HT1080 (cell line): ENCODE results near the gene TSPAN9. TPM values are rescaled to one million over a fixed set of nuclear protein-coding genes. Genes with fewer than 3 reads are reported as not detected.

Experiments used
- DNase-seq: peaks from one replicate; pipeline ENCODE4 v3.0.0-alpha.2; 2015; ENCODE audit warnings: low read depth
- total RNA-seq: library from RNA; depleted of rRNA; stranded (reverse); fragments of >200 nt; shearing (Covaris generic); gene quantifications from 2 replicates; pipeline ENCODE4 v1.2.3, GENCODE V29; 2014

The TSPAN9 gene
- total RNA-seq, 1 experiment from 2014 or later, result 18.5 TPM

DNA sequence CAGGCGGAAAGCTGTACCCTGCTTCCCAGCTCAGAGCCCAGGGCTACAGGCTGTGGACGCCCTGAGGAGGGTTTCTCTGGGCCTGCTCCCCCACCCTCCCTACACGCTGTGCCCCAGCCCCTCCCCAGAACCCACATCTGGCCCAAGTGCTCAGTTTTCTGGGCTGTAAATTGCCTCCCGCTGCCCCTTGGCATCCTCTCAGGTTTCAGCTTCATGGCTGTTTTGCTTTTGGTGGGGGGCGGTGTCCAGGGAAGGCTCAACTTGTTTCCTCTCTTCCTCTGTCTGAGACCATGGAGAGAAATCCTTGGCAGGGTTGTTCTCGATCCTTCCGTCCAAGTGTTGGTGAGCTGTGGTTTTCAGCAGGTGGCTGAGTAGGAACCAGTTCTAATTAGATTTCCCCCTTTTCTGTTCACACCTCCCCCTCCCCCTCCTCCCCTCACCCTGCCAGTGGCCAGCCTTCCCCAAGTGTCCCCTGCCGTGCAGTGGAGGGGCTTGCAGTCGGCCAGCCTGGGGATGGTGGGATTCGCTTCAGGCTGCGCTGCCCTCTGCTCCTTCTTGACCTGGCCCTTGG lies 61.8 kb downstream of the TSPAN9 start:
- no peak for DNase-seq

DNA sequence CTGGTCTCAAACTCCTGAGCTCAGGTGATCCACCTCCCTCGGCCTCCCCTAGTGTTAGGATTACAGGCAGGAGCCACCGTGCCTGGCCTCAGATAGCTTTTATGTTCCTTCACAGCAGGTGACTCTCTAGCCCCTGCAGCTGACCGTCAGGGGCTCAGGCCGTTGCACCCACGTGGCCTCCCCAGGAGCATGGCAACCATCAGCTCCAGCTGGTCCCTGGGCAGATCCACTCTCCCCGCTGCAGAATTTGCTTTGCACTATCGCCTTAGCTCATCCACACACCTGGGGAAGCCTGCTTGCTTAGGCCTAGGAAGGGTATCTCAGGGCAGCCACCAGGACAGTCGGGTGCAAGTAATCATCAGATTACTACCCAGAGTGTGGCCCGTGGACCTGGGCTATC lies 62.6 kb downstream of the TSPAN9 start:
- no peak for DNase-seq

DNA sequence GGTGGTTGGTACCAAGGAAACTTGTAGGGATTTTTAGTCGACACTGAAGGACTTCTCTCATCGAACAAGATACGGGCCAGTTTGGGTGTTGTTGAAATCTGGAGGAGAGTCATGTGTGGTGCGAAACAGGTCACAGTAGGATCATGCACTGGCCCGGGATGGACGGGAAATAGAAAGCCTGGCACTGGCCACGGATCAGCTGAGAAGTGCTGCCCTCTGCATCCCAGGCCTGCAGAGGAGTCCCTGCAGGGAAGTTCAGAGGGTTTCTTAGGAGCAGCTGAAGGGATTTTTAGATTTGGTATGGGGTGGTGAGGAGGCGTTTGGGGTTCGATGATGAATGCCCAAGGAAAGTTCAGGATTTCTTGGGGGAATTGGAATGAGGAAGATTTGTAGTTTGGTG lies 63.1 kb downstream of the TSPAN9 start:
- no peak for DNase-seq

DNA sequence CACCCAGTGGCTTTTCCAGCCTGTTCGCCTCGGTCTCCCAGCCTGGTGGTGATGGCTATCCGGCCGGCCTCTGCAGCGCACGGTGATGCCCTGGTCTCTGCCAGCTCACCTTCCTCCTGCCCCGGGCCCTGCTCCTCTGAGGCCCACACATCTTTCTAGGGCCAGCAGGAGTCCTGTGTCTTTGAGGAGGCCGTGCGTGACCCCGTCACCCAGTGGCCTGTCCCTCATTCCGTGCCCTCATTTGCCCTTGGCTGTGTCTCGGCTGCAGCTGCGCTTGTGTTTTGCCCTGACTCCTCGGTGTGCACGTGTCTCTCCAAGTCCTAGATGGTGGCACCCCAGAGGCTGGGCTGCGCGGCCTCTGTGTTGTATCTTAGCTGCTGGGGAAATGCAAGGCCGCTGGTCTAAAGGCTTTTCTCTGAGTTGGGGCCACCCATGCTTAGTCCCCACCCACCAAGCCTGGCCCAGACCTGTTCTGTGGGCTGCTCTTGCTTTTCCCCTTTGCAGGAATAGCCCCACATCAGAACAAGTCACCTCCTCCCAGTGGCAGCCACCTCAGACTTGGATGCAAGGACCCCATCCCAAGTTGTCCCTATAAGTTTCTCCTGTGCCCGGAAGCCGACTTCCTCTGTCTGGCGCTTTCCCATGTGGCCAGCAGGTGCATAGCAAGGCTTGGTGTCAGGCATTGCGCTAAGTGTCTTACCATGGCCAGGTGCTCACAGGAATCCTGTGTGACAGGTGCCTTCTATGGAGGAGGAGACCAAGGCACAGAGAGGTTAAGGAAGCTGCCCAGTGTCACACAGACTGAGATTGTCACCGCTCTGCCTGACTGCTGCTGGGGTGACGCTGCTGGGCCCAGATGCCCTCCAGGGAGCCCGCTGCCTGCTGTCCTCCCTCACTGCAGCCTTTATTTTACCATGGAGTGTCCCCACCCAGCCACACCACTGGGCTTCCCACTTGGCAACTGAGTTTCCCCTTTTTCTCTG lies 64.5 kb downstream of the TSPAN9 start:
- DNase-seq, result no peak

DNA sequence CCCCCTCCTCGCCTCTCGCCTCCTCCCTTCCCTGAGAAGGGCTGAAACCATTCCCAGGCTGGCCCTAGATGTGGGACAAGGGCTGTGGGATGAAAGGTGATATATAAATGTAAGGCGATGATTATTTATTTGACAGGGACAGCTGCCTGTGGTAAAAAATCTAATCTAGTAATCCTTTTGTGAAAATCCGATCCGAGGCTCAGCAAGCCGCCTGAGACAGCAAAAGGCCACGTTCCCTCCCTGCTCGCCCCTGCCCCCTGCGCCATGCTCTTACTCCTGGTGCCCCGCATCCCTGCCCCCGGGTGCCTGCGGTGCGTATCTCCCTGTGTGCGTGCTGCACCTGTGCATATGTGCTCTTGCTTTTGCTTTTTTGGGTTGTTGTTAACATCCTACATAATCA lies 65.2 kb downstream of the TSPAN9 start:
- DNase-seq, result no peak

DNA sequence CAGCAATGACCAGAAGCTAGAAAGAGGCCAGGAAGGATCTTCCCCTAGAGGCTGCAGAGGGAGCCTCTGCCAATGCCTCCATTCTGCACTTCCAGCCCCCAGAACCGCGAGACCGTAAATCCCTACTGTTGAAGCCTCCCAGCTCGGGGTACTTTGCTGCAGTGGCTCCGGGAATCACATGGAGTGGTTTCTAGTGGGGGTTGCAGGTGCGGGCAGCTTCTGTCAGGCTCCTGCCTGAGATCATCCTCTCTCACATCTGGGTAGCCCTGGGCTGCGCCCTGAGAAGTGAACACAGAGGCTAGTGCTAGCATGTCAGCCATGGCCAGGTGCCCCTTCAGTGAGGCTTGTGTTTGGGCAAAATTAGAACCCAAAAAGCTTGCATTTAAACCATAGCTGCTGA lies 67.3 kb downstream of the TSPAN9 start:
- no peak for DNase-seq

DNA sequence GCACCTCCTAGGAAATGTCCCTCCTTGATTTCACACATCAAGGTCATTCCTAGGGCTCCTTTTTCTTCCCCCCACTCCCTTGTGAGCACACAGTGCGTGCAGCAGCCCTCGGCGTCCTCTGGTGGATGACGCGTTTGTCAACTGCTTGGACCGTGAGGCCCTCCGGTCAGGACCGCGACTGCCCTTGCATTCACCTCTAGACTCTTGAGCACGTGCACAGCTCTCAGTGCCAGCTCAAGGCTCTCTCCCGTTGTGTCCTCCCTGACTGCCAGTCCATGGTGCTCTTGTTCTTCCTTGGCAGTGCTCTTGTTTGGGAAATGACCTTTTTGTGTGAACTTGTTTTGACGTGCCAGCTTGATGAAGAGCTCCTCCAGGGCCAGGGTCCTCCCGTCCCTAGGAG lies 67.9 kb downstream of the TSPAN9 start:
- no peak for DNase-seq

DNA sequence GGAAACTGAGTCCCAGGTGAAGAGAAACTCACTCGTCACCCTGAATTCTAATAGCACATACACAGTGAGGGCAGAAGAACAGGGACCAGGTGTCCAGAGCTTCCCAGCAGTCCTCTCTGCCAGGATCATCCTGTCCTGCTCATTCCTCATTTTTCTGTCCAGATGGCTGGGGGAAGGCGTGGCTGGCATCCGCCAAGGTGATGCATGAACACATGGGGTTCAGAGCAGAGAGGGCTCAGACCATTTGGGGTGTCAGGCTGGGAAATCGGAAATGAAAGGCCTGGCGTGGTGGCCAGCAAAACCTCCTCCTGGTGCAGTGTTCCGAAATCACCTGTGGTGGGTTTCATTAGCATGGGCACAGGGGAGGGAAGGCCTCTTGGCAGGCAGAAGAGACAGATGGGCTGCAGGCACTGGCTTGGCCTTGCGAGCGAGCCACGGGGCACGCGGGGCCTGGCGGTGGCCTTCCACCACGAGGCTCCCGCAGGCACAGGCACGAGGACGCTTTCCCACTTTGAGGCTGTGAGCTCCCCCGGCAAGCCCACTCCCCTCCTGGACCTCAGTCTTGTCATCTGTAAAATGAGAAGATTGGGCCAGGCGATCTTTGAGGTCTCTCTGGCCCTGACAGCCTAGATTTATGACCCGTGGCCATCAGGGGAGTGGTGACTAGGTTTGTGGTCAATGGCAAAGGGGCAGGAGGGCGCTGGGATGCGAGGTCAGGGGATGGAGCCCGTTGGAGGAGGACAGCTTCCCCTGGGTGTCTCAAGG lies 68.5 kb downstream of the TSPAN9 start:
- no peak for DNase-seq

DNA sequence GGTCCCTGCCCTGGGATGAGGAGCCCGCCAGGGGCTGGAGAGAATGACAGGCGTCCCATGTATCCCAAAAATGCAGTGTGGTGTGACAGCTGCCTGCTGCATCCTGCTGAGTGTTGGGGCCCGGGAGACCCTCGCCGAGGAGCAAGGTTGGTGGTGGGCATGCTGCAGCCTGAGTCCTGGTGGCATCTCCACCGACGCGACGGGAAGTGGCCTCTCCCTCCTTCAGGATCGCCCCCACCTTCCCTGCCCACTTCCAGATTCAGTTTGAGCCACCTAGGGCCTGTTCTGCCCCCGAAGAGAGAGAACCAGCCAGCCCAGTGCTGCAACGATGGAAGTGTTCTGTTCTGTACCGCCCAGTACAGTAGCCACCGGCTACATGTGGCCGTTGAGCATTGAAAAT lies 70.1 kb downstream of the TSPAN9 start:
- DNase-seq, result no peak

DNA sequence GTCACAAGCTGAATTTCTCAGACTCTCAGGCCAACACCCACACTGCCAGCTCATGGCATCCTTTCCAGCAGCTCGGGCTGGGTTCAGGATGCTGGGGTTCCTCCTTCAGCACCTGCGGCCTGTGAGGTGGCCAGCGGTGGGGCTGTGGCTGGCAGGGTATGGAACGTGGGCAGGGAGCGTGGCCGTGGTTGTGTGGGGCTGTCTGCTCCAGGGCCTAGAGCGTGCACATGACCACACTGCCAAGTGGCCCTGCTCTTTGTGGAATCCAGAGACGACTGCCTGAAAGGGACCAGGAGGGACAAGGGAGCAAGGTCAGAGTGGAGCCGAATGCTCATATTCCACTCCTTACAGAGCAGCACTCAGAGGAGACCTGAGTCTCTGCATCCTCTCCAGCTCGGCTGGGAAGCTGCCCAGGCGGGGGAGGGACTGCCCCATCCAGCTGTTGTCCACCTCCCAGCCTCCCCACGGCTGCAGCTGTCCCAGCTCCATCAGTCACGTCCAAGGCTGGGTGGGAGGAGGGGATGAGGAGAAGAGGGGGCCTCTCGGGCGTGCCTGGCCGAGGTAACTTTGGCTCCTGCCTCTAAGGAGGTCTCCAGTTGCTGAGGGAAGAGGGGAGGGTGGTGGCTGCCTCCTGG lies 71.3 kb downstream of the TSPAN9 start:
- DNase-seq, result no peak

DNA sequence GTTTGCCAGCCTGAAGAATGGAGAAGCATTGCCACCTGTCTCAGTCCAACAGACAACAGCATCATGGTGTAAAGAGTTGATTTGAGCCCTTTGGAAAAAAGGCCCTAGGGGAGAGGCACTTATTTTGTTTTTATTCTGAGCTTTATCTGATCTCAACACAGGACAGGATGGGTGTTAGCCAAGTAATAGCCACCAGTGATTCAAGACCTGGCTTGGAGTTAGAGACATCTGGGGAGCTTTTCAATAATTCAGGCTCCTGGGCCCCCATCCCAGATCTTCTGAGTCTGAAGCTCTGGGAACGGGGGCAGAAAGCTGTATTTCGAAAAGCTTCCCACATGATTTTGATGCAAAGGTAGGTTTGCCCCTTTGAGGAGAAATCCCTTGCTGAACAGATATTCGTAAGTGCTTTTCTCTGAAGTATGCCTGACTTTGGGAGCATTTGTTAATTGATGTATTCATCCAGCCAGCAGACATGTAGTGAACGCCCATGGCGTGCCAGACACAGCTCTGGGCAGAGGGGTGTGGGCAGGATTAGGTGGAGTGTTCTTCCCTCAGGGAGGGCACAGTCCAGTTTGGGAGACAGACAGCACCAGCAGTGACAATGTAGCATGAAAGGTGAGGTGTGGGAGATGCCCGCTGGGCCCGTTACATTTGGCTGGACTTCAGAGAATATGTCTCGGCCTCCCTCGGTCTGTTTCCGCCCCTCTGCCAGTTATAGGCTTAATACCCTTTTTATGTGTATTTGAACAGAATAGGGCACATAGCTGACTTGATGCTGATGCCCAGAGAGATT lies 72.5 kb downstream of the TSPAN9 start:
- DNase-seq, result no peak

DNA sequence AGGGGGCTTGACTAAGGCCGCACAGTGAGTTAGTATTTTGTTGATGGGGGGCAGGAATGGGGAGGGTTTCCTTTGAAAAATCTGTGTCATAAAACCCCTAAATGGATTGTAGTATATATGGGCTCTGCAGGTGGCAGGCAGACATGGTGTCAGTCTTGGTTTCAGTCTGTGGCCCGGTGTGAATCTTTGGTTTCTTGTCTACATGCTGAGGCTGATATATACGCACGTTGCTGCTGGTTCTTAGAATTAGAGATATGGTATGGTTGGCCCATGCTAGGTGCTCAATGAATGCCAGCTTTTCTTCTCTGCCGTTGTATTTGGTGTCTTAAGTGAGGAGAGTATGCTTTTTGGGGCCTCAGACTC lies 73.1 kb downstream of the TSPAN9 start:
- DNase-seq, result no peak

DNA sequence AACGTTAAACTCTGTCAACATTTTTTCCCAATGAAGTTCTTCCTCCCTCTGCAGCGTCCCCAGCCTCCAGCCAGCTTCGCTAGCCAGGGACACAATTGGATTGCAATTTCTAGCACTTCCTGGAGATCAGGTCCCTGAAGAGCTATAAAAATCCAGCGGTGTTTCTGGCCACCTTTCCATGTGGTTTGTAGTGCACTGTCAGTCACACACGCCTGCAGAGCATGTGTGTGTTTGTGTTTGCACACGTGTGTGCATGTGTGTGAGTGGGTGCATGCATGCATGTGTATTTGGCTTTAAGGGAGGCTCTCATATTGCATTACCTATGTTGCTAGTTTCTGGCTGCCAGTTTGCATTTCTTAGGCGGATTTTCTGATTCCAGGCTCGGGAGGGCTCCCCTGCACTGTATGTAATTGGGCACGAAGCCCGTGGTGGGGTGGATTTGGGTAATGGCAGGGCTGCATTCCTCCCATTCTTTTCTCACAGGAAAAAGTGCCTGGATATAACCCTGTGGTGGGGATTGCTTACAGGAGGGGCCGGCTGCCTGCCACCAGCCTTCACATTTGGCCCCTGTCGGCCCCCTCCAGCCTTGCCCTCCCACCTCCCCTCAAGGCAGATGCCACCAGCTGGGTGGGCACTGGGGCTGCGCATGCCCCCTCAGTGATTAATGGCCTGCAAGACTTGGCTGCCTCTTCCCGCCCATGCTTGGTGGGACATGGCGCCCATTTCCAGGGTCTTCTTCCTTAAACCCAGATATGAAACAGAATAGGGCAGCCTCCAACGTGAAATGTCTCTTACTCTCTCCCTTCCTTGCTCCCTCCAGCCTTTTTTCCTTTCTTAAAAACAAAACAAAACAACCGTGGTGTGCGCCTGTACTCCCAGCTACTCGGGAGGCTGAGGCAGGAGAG lies 74.0 kb downstream of the TSPAN9 start:
- no peak for DNase-seq

DNA sequence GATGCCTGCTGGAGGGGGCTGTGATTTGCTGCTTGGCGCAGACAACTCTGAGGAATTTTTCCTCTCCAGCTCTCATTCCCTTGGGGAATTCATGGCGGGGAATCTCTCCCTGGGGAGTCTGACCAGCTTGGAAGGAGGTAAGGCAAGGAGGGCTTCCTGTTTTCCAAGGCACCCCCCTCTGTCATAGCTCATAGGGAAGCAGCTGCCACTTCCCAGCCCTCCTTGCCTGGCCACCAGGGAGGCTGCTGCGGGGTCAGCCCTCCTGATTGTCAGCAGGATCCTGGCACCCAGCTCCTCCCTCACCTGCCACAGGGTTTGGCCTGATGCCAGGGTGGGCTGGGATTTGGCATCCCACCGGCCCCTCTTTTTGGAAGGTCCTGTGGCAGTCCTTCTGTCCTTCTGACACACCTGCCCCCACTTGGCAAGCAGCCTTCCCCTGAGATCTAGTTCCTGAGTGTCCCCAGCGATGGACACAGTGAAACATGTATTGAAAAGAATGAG lies 74.9 kb downstream of the TSPAN9 start:
- no peak for DNase-seq

DNA sequence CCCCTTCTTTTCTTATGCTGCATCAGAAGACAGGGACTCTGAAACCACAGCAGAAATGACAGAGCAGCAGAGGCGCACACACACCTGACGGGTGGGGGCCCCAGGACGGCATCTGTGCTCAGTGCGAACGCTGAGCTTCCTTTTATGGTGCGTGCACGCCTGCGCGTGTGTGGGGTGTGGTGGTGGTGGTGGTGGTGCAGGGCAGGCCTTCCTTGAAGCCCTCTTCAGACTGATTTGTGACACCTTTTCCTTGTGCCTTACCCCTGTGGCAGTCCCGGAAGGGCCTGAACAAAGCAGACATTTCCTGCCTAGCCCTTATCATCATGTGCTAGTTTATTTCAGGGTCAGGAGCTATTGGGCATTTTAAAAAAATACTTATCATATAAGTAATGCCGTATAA lies 75.7 kb downstream of the TSPAN9 start:
- no peak for DNase-seq

DNA sequence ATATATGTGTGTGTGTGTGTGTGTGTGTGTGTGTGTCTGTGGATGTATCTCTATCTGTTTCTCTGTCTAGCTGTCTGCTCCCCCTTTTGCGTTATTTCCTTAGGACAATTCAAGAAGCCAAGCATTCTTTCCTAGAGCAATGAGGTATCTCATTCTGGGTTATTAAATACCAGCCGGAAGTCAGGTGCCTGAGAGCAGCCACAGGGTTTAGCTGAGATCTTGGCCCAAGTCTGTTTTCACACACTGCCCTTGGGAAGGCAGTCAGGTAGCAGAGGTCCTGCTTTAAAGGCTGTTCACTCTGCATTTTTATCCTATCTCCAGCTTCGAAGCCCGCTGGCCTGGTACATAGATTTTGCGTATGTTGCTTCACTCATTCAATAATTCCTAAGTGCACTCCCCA lies 76.8 kb downstream of the TSPAN9 start:
- DNase-seq, result no peak

DNA sequence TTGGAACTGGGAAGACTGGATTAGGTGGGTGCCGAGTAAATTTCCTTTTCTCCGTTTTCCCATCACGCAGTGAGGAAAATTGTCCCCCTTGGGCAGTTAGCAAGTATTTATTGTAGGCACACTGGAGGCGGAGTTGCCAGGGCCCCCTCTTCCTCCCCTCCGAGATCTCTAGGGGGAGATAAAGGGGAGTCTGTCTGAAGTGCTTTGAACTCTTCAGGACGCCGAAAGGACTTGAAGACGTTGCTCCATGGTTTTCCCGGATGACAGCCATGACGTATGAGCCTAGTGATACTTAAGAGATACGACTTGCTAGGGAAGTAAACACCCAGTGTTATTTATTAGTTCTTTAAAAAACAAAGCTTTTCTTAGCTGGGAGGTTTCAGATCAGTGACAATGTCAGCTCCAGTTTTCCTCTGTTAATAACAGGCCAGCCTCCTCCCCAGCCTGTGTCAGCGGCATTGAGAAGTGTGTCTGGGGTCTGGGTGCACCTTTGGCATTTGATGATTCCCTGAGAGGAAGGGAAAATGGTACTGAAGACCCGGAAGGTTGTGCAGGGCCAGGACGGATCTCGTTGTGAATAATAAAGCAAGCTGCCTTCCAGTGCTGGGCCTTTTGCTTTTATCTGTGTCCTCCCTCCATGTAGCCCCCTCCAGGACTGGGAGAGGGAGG lies 78.7 kb downstream of the TSPAN9 start:
- no peak for DNase-seq

DNA sequence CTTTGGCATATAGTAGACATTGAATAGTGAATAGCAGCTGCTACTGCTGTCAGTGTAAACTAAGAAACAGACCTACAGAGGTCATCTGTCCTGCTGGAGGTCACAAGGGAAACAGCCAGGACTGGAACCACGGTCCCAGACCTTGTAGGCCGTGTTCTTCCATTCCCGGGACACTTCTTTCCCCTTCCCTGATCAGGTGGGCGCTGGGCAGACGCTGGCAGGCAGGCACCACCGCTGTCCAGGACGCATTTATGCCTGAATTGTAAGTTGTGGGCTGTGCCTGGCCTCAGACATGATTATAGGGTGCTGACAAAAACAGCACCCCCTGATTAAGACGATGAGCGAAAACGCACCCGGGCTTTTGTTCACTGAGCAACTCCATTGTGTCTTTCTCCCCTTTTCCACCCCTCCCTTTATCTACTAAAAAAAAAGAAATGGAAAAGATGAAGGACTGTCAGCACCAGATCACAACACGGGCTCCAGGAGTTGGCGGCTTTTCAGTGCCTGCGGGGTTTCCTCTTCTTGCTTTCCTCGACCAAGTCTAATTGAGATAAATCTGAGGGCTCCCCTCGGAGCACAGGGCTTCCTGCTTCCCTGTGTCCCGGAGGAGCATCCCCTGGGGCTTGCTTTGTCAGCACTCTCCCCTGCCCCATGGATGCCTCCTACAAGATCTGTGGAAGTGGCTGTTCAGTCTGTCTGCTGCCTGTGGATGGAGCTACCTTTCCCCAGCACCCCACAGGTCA lies 80.6 kb downstream of the TSPAN9 start:
- no peak for DNase-seq
